Neural progenitor cell (in vitro differentiated cells): ENCODE results near the gene CIBAR2.

Experiments
- EZH2 ChIP-seq: fragments of 200-600 bp; sonication (generic); IDR thresholded peaks from 2 replicates; pipeline ENCODE4 v1.6.1; 2017; ENCODE audit warnings: antibody characterized with exemption, mild to moderate bottlenecking, moderate library complexity
- EZH2phosphoT487 ChIP-seq: fragments of 200-600 bp; sonication (generic); IDR thresholded peaks from 2 replicates; pipeline ENCODE4 v1.6.1; 2017; ENCODE audit warnings: antibody characterized with exemption
- TF ChIP-seq, protein P1 (sequence below): fragments of 200-600 bp; sonication (generic); IDR thresholded peaks from 2 replicates; pipeline ENCODE4 v1.5.1; 2017; ENCODE audit warnings: antibody characterized with exemption, mild to moderate bottlenecking

DNA sequence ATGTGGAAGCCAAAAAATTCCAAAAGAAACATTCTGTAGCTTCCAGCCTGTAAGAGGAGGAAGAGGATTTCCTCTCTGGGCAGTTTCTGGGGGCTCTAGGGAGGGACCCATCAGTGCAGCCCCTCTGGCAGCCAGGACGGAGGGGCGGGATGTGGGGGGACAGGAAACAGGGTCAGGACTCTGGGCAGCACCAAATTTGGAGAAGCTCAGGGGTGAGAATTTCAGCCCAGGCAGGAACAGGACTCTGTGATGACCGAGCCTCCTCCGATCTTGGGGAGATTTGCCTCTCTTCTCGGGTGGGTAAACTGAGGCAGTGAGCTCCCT is 18.4 kb upstream of the CIBAR2 start:
- TF ChIP-seq, protein P1, sequence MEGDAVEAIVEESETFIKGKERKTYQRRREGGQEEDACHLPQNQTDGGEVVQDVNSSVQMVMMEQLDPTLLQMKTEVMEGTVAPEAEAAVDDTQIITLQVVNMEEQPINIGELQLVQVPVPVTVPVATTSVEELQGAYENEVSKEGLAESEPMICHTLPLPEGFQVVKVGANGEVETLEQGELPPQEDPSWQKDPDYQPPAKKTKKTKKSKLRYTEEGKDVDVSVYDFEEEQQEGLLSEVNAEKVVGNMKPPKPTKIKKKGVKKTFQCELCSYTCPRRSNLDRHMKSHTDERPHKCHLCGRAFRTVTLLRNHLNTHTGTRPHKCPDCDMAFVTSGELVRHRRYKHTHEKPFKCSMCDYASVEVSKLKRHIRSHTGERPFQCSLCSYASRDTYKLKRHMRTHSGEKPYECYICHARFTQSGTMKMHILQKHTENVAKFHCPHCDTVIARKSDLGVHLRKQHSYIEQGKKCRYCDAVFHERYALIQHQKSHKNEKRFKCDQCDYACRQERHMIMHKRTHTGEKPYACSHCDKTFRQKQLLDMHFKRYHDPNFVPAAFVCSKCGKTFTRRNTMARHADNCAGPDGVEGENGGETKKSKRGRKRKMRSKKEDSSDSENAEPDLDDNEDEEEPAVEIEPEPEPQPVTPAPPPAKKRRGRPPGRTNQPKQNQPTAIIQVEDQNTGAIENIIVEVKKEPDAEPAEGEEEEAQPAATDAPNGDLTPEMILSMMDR: no peak
- no peak for TF ChIP-seq EZH2
- TF ChIP-seq EZH2phosphoT487: no peak
